ENCODE data around the gene BLTP2. TPM values are rescaled to one million over a fixed set of nuclear protein-coding genes. Genes with fewer than 3 reads are reported as not detected.

BLTP2 gene
- total RNA-seq, 2 experiments from 2014 or later, result 144 to 157 TPM

DNA sequence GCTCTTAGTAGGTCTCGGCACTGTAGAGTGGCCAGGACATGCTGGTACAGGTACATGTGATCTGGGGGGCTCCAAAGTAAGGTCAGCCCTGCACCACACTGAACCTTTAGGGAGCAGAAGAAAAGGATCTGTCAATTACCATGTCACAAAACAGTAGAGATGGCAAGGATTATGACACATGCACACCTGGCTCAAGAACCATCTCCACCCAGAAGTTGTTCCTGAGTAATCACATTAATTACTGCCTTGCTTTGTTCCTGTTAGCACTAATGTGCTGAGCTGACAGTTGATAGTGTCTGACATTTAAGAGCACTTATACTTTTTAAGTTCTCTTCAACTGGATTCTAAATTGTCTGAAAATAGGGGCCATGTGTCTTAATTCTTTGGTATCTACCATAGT lies 9.5 kb downstream of the BLTP2 start:
- ATAC-seq (ENCODE audit: low read depth) (no peak), DNase-seq (no peak)
- Mint-ChIP-seq H3K4me3 (no peak overlapping the region), H3K27ac (no peak overlapping the region), H3K36me3 (peaks cover 41% of the 10 kb centered on the region), H3K4me1 (peaks cover 10% of the 10 kb centered on the region), H3K9me3 (no peaks in the 10 kb centered on the region), H3K27me3 (no peaks in the 10 kb centered on the region)
- POLR2A ChIA-PET, result interaction anchor here (2.0 kb wide), 1 partner anchor 9 kb away, joined by 8 read pairs; the partner anchor contains the start of gene BLTP2

DNA sequence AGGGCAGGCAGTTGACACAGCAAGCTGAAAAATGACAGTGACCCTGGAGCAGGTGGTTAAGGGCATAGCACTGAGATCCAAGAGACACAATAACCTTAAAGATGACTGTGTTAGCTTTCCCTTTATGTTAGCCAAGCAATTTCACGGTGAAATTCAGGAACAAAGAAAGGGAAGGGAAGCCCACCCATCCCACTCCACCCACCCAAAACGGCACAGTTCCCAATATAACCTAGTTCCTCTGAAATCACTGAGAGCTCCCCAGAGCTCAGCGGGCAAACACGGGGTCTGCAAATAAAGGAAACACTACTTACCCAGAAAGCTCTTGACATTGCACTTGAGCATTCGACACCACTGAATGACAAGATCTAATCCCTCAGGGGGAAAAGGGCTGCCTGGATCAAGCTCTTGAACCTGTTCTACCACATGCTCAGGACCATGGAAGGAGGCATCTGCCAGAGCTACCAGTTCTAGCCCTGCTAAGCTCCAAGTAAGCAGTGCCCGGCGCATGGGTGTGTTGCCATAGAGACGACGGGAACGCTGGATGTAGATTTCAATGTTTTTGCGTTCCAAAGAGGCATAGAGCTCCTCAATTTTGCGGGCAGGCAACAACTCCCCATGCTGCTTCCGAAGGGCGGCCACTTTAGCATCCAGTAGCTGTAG lies 10.6 kb downstream of the BLTP2 start:
- ATAC-seq (ENCODE audit: low read depth), result no peak
- Mint-ChIP-seq H3K4me1 (peaks cover 9% of the 10 kb centered on the region), H3K36me3 (peaks cover 36% of the 10 kb centered on the region), H3K9me3 (no peaks in the 10 kb centered on the region), H3K4me3 (no peak overlapping the region), H3K27me3 (no peaks in the 10 kb centered on the region), H3K27ac (no peak overlapping the region)
- DNase-seq, result no peak
- POLR2A ChIA-PET, result interaction anchor here (0.8 to 2.0 kb wide), 3 partner anchors 10 to 75 kb away, joined by 3 to 8 read pairs (median 3); partner anchors contain the start of gene BLTP2

DNA sequence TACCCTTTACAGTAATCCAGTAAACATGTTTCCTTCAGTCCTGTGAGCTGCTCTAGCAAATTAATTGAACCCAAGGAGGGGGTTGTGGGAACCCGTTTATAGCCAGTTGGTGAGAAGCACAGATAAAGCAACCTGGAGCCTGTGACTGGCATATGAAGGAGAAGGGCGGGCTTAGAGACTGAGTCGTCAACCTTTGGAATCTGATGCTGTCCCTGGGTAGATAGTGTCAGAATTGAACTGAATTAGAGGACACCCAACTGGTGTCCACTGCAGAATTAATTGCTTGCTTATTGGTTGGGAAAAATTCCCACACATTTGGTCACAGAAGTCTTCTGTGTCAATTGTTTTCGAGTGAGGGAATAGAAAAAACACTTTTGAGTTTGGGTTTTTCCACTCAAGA lies 18.1 kb downstream of the BLTP2 start:
- no peak overlapping the region for H3K27ac Mint-ChIP-seq
- POLR2A ChIA-PET, result no interaction called here
- H3K27me3 Mint-ChIP-seq, result no peaks in the 10 kb centered on the region
- DNase-seq (no peak), ATAC-seq (ENCODE audit: low read depth) (no peak)
- no peak overlapping the region for H3K4me3 Mint-ChIP-seq
- no peaks in the 10 kb centered on the region for H3K4me1 Mint-ChIP-seq
- H3K9me3 Mint-ChIP-seq, result no peaks in the 10 kb centered on the region
- peaks cover 26% of the 10 kb centered on the region for H3K36me3 Mint-ChIP-seq

DNA sequence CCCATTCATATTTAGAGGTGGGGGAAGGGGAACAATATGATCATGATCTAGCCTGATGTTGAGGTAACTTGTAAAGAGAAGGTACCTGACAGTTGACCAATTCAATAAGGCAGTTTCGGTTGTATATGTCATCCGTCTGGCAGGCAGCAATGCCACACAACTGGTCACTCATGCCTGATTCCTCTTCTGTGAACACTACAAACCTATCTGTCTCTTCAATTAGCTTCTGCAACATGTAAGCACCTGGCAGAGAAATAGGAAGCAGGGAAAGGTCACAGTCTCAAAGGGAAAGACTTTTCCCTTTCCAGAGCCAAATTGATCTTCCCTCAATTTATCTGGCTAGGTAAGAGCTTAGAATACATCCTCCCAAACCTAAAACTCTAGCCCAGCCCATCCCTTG lies 20.8 kb downstream of the BLTP2 start:
- Mint-ChIP-seq H3K4me3 (no peak overlapping the region), H3K27me3 (no peaks in the 10 kb centered on the region), H3K27ac (no peak overlapping the region), H3K9me3 (no peaks in the 10 kb centered on the region), H3K4me1 (no peaks in the 10 kb centered on the region), H3K36me3 (peaks cover 24% of the 10 kb centered on the region)
- DNase-seq (no peak), ATAC-seq (ENCODE audit: low read depth) (no peak)
- POLR2A ChIA-PET, result no interaction called here

DNA sequence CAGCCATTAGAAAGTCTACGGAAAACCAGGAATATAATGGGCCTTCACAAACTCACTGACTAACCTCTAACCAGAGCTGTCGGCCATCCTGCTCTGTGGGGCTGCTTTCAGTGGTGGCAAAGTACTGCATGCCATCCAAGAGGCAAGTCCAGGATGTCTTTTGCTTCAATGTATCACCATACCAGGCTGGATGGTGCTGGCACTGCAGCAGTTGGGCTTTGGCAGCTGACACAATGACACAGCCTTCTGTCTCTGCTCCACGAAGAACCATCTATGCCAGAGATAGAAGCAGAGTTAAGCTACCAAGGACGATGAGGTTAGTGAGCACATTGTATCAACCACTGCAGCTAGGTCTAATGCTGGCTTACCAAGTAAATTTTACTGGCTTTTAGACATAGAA lies 21.3 kb downstream of the BLTP2 start:
- POLR2A ChIA-PET, result no interaction called here
- Mint-ChIP-seq H3K4me3 (no peak overlapping the region), H3K4me1 (no peaks in the 10 kb centered on the region), H3K27ac (no peak overlapping the region), H3K36me3 (peaks cover 25% of the 10 kb centered on the region), H3K27me3 (no peaks in the 10 kb centered on the region), H3K9me3 (no peaks in the 10 kb centered on the region)
- ATAC-seq (ENCODE audit: low read depth) (no peak), DNase-seq (no peak)

DNA sequence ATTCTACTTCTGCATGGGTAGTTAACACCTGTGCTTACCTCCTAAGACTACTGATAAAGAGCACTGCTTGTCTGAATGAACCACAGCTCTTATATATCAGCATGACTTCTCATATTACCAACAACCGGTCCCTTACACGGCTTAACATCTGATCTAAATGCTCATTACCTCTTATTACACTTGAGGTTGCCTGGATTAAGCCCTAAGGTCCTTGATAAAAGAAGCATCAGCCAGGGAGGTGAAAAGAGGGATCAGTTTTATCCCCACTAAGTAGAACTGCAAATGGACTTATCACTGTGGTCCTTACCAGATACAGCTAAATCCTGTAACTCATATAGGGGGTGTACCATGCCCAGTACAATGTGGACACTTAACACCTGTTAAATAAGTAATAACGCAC lies 22.8 kb downstream of the BLTP2 start:
- Mint-ChIP-seq H3K36me3 (peaks cover 20% of the 10 kb centered on the region), H3K9me3 (no peaks in the 10 kb centered on the region), H3K27me3 (no peaks in the 10 kb centered on the region), H3K27ac (no peak overlapping the region), H3K4me1 (no peaks in the 10 kb centered on the region), H3K4me3 (no peak overlapping the region)
- POLR2A ChIA-PET, result interaction anchor here (0.6 to 0.9 kb wide), 3 partner anchors 12 to 21 kb away, joined by 3 read pairs; no protein-coding TSS in a partner anchor
- DNase-seq (no peak), ATAC-seq (ENCODE audit: low read depth) (no peak)

DNA sequence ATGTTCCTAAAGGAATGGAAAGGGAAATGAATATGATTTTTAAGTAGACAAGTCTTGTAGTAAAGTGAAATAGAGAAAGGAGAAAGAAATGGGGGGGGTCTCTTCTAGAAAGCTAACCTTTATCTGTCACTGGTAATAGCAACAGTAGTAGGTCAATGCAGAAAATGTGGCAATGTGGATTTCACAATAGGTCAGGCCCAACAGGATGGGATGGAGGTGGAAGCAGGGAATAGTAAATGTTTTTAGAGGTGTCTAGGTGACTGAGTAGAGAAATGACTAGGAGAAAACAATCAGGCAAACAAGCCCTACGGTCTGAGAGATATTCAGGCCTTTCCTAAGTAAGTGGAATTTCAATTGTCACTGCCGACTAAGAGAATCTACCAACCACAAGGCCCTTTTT lies 24.9 kb downstream of the BLTP2 start:
- no peak overlapping the region for H3K27ac Mint-ChIP-seq
- H3K27me3 Mint-ChIP-seq, result no peaks in the 10 kb centered on the region
- no peak overlapping the region for H3K4me3 Mint-ChIP-seq
- peaks cover 23% of the 10 kb centered on the region for H3K36me3 Mint-ChIP-seq
- no peak for ATAC-seq (ENCODE audit: low read depth)
- H3K9me3 Mint-ChIP-seq, result no peaks in the 10 kb centered on the region
- POLR2A ChIA-PET, result no interaction called here
- H3K4me1 Mint-ChIP-seq, result no peaks in the 10 kb centered on the region
- DNase-seq, result no peak

DNA sequence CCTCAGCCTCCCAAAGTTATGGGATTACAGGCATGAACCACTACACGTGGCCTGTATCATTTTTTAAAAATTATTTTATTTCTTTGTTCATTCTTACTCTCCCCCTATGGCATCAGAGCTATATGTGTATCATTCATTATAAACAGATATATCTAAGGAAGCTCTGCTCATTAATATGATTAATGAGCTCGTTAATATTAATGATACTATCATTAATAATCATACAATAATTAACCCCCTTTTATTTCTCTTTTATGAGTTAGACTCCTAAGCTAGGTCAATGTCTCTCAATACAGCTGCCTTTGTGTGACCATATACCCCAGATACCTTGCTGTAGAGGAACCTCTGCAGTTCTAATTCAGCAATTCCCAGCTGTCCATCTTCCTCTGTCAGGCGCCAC lies 26.5 kb downstream of the BLTP2 start:
- Mint-ChIP-seq H3K27ac (no peak overlapping the region), H3K36me3 (peaks cover 25% of the 10 kb centered on the region), H3K27me3 (no peaks in the 10 kb centered on the region), H3K4me1 (no peaks in the 10 kb centered on the region), H3K4me3 (no peak overlapping the region), H3K9me3 (no peaks in the 10 kb centered on the region)
- DNase-seq (no peak), ATAC-seq (ENCODE audit: low read depth) (no peak)
- POLR2A ChIA-PET, result no interaction called here

DNA sequence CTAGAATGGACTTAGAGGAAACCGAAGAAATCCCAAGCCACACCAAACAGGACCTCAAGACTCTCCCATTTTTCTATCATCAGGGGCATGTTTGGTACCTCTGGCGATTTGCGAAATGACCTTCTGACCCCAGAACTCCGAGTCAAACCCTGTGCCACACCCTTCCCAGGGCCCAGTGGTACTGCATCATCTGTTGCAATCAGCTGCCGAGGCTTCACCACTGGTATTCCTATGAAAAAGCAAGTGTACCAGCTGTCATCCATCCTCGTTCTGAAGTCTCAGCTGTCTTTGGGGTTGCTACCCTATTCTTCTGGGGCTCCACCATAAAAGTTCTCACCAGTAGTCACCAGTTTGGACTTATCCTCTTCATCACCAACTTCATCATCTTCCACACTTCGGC lies 28.7 kb downstream of the BLTP2 start:
- H3K4me1 Mint-ChIP-seq, result peaks cover 2% of the 10 kb centered on the region

DNA sequence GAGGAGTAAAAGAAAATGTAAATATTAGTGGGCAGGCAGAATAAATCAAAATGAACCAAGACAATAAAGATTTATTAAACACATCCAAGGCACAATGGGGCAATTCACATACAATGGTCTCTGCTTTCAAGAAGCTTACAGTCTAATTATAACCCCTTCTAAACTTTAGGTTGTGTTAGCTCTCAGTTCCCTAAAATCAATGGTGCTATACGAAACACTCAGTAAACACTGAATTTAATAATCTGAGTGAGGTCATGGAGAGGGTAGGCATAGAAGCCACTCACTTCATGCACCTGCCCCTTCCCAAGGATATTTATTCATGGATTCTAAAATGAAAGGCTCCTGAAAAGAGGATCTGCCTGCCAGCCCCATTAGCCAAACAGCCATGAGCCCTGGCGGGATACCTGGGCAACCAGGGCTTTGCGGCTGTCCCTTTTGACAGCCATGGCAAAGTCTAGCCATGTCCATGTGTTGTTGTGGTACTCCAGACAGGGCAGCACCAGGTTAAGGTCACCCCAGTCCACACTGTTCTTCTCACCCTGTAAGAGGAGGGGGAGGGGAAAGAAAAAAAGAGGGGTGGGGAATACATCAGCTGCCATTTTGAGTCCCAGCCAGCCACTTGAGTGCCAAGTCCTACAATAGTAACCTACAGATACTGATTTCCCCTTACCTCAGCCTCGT lies 29.6 kb downstream of the BLTP2 start:
- Mint-ChIP-seq H3K36me3 (peaks cover 22% of the 10 kb centered on the region), H3K27ac (no peak overlapping the region), H3K27me3 (no peaks in the 10 kb centered on the region), H3K9me3 (no peaks in the 10 kb centered on the region), H3K4me3 (no peak overlapping the region), H3K4me1 (peaks cover 2% of the 10 kb centered on the region)
- DNase-seq (no peak), ATAC-seq (ENCODE audit: low read depth) (no peak)
- POLR2A ChIA-PET, result no interaction called here

More for the DNA sequence above, 28.7 kb downstream of the BLTP2 start:
- no peak overlapping the region for H3K4me3 Mint-ChIP-seq
- POLR2A ChIA-PET, result interaction anchor here (0.5 to 1.4 kb wide), 2 partner anchors 17 to 95 kb away, joined by 3 to 5 read pairs; partner anchors contain the start of gene PROCA1
- DNase-seq, result no peak
- no peaks in the 10 kb centered on the region for H3K27me3 Mint-ChIP-seq
- H3K36me3 Mint-ChIP-seq, result peaks cover 22% of the 10 kb centered on the region
- no peak for ATAC-seq (ENCODE audit: low read depth)
- no peaks in the 10 kb centered on the region for H3K9me3 Mint-ChIP-seq
- H3K27ac Mint-ChIP-seq, result no peak overlapping the region

DNA sequence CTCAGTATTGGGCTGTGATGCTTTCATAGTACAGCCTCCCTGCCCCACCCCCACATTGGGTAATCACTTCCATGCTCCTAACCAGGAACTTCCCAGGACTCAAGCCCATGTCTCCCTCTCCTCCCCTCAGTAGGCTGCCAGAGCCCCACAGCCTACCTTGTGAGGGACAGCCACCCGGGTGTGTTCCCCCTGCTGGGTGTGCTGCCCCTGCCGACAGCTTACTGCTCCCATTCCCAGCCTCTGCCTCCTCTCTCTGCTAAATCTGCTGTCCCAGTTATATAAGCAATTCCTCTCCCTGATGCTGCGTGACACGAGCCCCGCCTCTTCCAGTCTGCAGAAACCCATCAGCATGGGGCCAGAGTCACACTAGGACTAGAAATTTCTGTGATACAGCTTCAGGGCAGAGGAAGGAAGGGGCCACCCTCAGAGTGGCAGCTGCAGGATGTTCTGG lies 31.0 kb downstream of the BLTP2 start, which contains the start of gene RSKR:
Gene RSKR, minus strand, starts transcription at position 255 of the 451 bp plus-strand sequence. Its CDS starts 24 bp downstream, at position 231.
- ATAC-seq (ENCODE audit: low read depth), result no peak
- DNase-seq, result no peak
- peak within 1 kb of the TSS; percentile 72 for H3K27ac Mint-ChIP-seq
- H3K4me1 Mint-ChIP-seq, result peaks cover 4% of the 10 kb centered on the region
- peaks cover 18% of the 10 kb centered on the region for H3K36me3 Mint-ChIP-seq
- no peaks in the 10 kb centered on the region for H3K27me3 Mint-ChIP-seq
- POLR2A ChIA-PET, result no interaction called here
- no peak within 1 kb of the TSS for H3K4me3 Mint-ChIP-seq
- no peaks in the 10 kb centered on the region for H3K9me3 Mint-ChIP-seq

DNA sequence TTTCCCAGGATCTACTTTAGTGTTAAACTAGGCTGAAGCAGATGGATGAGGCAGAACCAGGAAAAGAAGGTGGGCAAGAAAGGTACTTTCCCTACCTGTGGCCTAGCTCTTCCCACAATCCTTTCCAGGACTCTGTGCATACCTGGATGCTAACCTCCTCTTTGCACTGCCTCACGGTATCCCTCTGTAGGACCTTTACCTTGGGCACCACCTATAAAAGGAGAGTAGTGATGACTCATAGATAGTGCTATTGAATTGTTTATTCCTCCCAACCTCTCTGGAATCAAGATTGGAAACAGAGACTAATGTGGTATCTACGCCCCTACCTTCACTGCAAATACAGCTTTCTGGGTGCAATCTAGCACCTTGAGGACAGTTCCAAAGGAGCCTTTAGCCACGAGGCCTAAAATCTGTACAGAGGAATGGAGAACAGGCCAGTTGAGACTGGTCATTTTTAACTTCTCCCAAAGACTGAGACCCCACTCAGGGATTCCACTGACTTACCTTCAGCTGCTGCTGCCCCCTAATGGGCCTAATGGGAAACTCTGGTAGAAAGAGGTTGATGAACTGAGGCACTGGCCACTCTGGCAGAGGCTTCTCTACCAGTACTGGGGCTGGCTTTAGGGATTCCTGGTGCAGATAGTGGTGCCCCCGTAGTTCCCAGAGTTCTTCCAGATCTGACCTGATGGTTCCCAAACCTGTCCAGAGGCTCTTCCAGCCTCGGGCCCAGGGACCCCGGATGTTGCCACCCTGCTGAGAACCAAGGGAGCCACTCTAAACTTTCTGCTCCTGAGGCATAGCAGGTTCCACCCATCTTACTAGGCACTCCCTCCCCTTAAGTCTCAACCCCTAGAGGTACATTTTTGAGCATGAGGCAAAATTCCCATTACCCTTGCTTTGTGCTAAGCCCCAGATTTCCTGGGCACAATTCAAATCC lies 31.8 kb downstream of the BLTP2 start:
- H3K4me3 Mint-ChIP-seq, result no peak overlapping the region
- DNase-seq, result no peak
- no peaks in the 10 kb centered on the region for H3K27me3 Mint-ChIP-seq
- POLR2A ChIA-PET, result interaction anchor here (1.4 kb wide), 1 partner anchor 14 kb away, joined by 5 read pairs; no protein-coding TSS in a partner anchor
- H3K36me3 Mint-ChIP-seq, result peaks cover 18% of the 10 kb centered on the region
- no peaks in the 10 kb centered on the region for H3K9me3 Mint-ChIP-seq
- no peak overlapping the region for H3K27ac Mint-ChIP-seq
- H3K4me1 Mint-ChIP-seq, result peaks cover 4% of the 10 kb centered on the region
- ATAC-seq (ENCODE audit: low read depth), result peak; percentile 48

DNA sequence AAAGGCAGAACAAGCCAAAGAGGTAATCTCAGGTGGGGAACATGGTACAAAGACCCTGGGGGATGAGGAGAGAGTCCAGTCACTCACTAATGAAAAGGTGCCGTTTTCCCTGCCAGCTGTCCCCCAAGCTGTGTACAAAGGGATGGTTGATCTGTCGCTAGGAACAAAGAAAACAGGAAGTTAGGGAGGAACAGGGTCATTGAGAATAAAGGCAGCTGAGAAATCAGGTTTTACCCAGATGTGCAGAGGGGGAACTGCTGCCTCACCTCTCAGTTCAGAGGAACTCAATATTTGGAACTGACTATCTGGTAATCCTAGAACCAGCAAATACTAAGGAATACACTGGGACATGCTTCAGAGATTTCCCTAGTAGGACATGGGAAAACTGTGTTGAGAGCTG lies 32.4 kb downstream of the BLTP2 start:
- H3K27me3 Mint-ChIP-seq, result no peaks in the 10 kb centered on the region
- no peak overlapping the region for H3K27ac Mint-ChIP-seq
- DNase-seq (no peak), ATAC-seq (ENCODE audit: low read depth) (no peak)
- POLR2A ChIA-PET, result interaction anchor here (1.4 kb wide), 1 partner anchor 13 kb away, joined by 5 read pairs; no protein-coding TSS in a partner anchor
- H3K36me3 Mint-ChIP-seq, result peaks cover 17% of the 10 kb centered on the region
- H3K4me1 Mint-ChIP-seq, result peaks cover 4% of the 10 kb centered on the region
- no peaks in the 10 kb centered on the region for H3K9me3 Mint-ChIP-seq
- H3K4me3 Mint-ChIP-seq, result no peak overlapping the region
